SK-N-SH treated with all-trans-retinoic acid at 6 μM for 48 hours (cell line): ENCODE measurements around the gene MT1M.

Experiments
- ARNTL ChIP-seq: fragments of 450-650 bp; formaldehyde crosslinking; IDR thresholded peaks from 2 replicates; pipeline ENCODE4 v1.5.0; 2020; ENCODE audit warnings: low read depth, mild to moderate bottlenecking, moderate library complexity, borderline replicate concordance
- BACH2 ChIP-seq: fragments of 250-450 bp; sonication (Bioruptor Pico); IDR thresholded peaks from 2 replicates; pipeline ENCODE4 v1.9.0; 2021; ENCODE audit warnings: mild to moderate bottlenecking, borderline replicate concordance
- GLIS3 ChIP-seq: fragments of 250-450 bp; sonication (Bioruptor Pico); IDR thresholded peaks from 2 replicates; pipeline ENCODE4 v1.5.0; 2020; ENCODE audit warnings: mild to moderate bottlenecking, moderate library complexity
- ISL1 ChIP-seq: fragments of 250-450 bp; sonication (Bioruptor Pico); IDR thresholded peaks from 2 replicates; pipeline ENCODE4 v2.1.2; 2022; ENCODE audit warnings: mild to moderate bottlenecking, moderate library complexity
- OSR1 ChIP-seq: fragments of 250-450 bp; sonication (Bioruptor Pico); IDR thresholded peaks from 2 replicates; pipeline ENCODE4 v1.8.0; 2022; ENCODE audit warnings: moderate library complexity, mild to moderate bottlenecking, inconsistent platforms
- PPARA ChIP-seq: fragments of 250-450 bp; sonication (Bioruptor Pico); IDR thresholded peaks from 2 replicates; pipeline ENCODE4 v1.5.0; 2020; ENCODE audit warnings: mild to moderate bottlenecking, borderline replicate concordance
- TCF4 ChIP-seq: fragments of 250-450 bp; sonication (Bioruptor Pico); IDR thresholded peaks from 2 replicates; pipeline ENCODE4 v1.8.0; 2021; ENCODE audit warnings: mild to moderate bottlenecking, moderate library complexity, borderline replicate concordance
- ZC3H10 ChIP-seq: fragments of 250-450 bp; sonication (Bioruptor Pico); IDR thresholded peaks from 2 replicates; pipeline ENCODE4 v1.5.1; 2021; ENCODE audit warnings: mild to moderate bottlenecking, moderate library complexity
- ZFP30 ChIP-seq: fragments of 450-650 bp; formaldehyde crosslinking; IDR thresholded peaks from 2 replicates; pipeline ENCODE4 v1.5.0; 2022; ENCODE audit warnings: mild to moderate bottlenecking, moderate library complexity
- ZNF8 ChIP-seq: fragments of 450-650 bp; formaldehyde crosslinking; IDR thresholded peaks from 2 replicates; pipeline ENCODE4 v1.5.0; 2020; ENCODE audit warnings: mild to moderate bottlenecking, moderate library complexity
- TF ChIP-seq, protein P1 (sequence below): fragments of 250-450 bp; sonication (Bioruptor Pico); IDR thresholded peaks from 2 replicates; pipeline ENCODE4 v1.8.0; 2020; ENCODE audit warnings: mild to moderate bottlenecking, moderate library complexity, borderline replicate concordance
- TF ChIP-seq, protein P2 (sequence below): fragments of 250-450 bp; sonication (Bioruptor Pico); IDR thresholded peaks from 2 replicates; pipeline ENCODE4 v1.5.1; 2020; ENCODE audit warnings: low read depth, mild to moderate bottlenecking, moderate library complexity

DNA sequence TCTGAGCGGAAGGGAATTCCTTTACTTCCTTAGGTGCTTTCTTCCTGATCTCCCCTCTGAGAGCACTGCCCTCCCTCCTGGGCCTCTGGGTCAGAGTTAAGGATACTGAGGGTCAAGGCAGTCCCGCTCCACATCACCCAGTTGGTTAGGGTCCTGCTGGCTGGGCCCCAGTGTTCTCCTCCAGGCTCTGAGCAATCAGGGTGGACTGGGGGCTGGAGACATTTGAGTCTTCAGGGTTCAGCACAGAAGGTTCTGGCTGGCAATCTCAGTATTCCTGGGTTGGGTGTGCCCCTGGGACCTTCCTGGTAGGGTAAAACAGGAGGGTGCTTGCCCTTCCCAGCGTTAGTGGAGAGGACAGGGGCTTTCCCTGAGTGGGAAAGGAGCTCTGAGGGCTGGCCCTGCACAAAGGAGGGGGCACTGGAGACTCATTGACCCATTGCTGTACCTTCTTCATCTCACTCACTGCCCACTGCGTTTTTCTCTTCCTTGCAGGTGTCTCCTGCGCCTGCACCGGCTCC lies 448 bp downstream of the MT1M start:
- TF ChIP-seq GLIS3: no peak
- TF ChIP-seq ZNF8: no peak
- no peak for TF ChIP-seq ISL1 (CRISPR knock-in tag)
- TF ChIP-seq, protein P1, sequence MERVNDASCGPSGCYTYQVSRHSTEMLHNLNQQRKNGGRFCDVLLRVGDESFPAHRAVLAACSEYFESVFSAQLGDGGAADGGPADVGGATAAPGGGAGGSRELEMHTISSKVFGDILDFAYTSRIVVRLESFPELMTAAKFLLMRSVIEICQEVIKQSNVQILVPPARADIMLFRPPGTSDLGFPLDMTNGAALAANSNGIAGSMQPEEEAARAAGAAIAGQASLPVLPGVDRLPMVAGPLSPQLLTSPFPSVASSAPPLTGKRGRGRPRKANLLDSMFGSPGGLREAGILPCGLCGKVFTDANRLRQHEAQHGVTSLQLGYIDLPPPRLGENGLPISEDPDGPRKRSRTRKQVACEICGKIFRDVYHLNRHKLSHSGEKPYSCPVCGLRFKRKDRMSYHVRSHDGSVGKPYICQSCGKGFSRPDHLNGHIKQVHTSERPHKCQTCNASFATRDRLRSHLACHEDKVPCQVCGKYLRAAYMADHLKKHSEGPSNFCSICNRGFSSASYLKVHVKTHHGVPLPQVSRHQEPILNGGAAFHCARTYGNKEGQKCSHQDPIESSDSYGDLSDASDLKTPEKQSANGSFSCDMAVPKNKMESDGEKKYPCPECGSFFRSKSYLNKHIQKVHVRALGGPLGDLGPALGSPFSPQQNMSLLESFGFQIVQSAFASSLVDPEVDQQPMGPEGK (CRISPR knock-in tag): no peak
- no peak for TF ChIP-seq BACH2
- no peak for TF ChIP-seq ZC3H10 (CRISPR knock-in tag)
- TF ChIP-seq, protein P2, sequence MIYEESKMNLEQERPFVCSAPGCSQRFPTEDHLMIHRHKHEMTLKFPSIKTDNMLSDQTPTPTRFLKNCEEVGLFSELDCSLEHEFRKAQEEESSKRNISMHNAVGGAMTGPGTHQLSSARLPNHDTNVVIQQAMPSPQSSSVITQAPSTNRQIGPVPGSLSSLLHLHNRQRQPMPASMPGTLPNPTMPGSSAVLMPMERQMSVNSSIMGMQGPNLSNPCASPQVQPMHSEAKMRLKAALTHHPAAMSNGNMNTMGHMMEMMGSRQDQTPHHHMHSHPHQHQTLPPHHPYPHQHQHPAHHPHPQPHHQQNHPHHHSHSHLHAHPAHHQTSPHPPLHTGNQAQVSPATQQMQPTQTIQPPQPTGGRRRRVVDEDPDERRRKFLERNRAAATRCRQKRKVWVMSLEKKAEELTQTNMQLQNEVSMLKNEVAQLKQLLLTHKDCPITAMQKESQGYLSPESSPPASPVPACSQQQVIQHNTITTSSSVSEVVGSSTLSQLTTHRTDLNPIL (CRISPR knock-in tag): no peak
- no peak for TF ChIP-seq TCF4 (CRISPR knock-in tag)
- TF ChIP-seq ZFP30 (CRISPR knock-in tag): no peak
- TF ChIP-seq ARNTL (CRISPR knock-in tag): no peak
- TF ChIP-seq OSR1 (CRISPR knock-in tag): no peak
- no peak for TF ChIP-seq PPARA
